GM04503 (cell line): ENCODE results near the gene GHRL.

ENCODE experiments used
- DNase-seq: peaks from one replicate; pipeline ENCODE4 v3.0.0-alpha.2; 2012; ENCODE audit warnings: low read depth

Gene GHRL

GRCh38 chr3:10244009-10244408 is 48.7 kb downstream of the GHRL start:
- DNase-seq, result no peak

GRCh38 chr3:10242182-10243065 is 50.3 kb downstream of the GHRL start:
- no peak for DNase-seq

- no peak for DNase-seq
Measured at GRCh38 chr3:10240799-10241198, 51.9 kb downstream of the GHRL start.

GRCh38 chr3:10238345-10239183 is 54.2 kb downstream of the GHRL start:
- DNase-seq, result no peak
